Naive thymus-derived CD8-positive, alpha-beta T cell (primary cell): ENCODE data around the gene STPG4. TPM values are rescaled to one million over a fixed set of nuclear protein-coding genes. Genes with fewer than 3 reads are reported as not detected.

Source experiments
- ATAC-seq, 2 donors: fragments of 150-1000 bp; cut with Tn5 transposase in 1 of 2; sonication (Bioruptor Pico), chemical (Tn5 transposase) in 1 of 2; 1 replicate in 1 of 2; 2 replicates in 1 of 2; pipeline ENCODE4 v1.10.0; 2021; ENCODE audit warnings: mild to moderate bottlenecking in 2 of 2, moderate library complexity in 2 of 2
- POLR2A ChIA-PET: fragments of 350-600 bp; sonication (Branson Sonifier 250); formaldehyde crosslinking; loops from one replicate; lab custom pipeline; 2021; ENCODE audit warnings: antibody characterized with exemption; lab: Charles Lee
- DNase-seq, 10 donors: peaks; one replicate each; pipeline versions ENCODE4 v3.0.0 to v3.0.0-alpha.2; 2020 to 2022
- H3K27ac Mint-ChIP-seq, 10 donors: one replicate each; pipeline ENCODE4 v1.8.0; 2020 to 2022; ENCODE audit warnings: mild to moderate bottlenecking in 10 of 10, mixed read lengths in 10 of 10, moderate library complexity in 4 of 10, inconsistent platforms in 1 of 10
- H3K27me3 Mint-ChIP-seq, 5 donors: one replicate each; pipeline ENCODE4 v1.8.0; 2021 to 2022; ENCODE audit warnings: mixed read lengths in 5 of 5
- H3K36me3 Mint-ChIP-seq, 3 donors: one replicate each; pipeline ENCODE4 v1.8.0; 2020 to 2022; ENCODE audit warnings: mixed read lengths in 3 of 3, mild to moderate bottlenecking in 2 of 3, inconsistent platforms in 1 of 3
- H3K4me1 Mint-ChIP-seq, 4 donors: one replicate each; pipeline ENCODE4 v1.8.0; 2021 to 2022; ENCODE audit warnings: mixed read lengths in 4 of 4
- H3K4me3 Mint-ChIP-seq, 10 donors: one replicate each; pipeline ENCODE4 v1.8.0; 2020 to 2022; ENCODE audit warnings: mild to moderate bottlenecking in 10 of 10, mixed read lengths in 10 of 10, moderate library complexity in 6 of 10, inconsistent platforms in 1 of 10
- H3K9me3 Mint-ChIP-seq, 9 donors: one replicate each; pipeline ENCODE4 v1.8.0; 2020 to 2022; ENCODE audit warnings: mixed read lengths in 9 of 9, mild to moderate bottlenecking in 3 of 9, inconsistent platforms in 1 of 9, moderate library complexity in 1 of 9
- polyA plus RNA-seq, 3 donors: library from polyadenylated mRNA; unstranded; fragments of 300-500 nt; fragmentation: Illumina TruSeq; gene quantifications; one replicate each; pipeline ENCODE4 v1.2.3, GENCODE V29; 2021
- total RNA-seq, 8 experiments: library from RNA in 2 of 8; stranded (reverse) in 2 of 8; gene quantifications; one replicate each; pipeline ENCODE4 v1.2.3 and lab custom pipeline; 2021 to 2026

Gene STPG4
- total and polyA plus RNA-seq, 5 experiments from 2014 or later, result 0.47 to 1.0 TPM; not detected in 3

DNA sequence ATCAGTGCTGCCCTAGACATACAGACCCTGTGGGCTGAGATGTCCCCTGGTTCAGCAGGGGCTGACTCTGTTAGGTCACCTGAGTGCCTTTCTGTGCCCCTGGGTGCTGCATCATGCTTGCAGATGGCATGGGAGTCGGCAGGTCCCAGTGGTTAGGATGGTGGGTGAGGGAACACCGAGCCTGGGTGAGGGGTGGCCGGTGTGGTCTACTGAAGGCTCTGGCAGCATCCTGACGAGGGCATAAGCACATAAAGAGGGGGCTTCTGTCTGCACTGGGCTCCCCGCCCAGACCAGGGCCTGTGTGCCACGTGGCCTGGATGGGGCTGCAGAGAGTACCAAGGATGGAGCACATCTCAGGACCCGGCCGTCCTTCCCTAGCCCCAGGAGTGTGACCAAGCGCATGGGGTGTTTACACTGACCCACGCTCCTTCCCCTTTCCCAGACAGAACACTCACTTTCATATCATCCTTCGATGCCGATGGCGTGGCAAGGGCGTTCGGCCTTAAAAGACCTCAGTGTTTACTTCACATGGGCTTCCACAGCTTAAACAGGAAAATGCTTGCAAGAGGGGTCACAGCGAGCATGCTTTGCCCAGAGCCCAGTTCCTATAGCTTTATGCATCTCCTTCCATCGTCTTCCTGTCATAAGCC lies 115.1 kb downstream of the STPG4 start:
- no peaks in the 10 kb centered on the region for H3K9me3 Mint-ChIP-seq
- POLR2A ChIA-PET, result no interaction called here
- DNase-seq (no peak), ATAC-seq (no peak)
- no peak overlapping the region for H3K27ac Mint-ChIP-seq
- H3K4me3 Mint-ChIP-seq, result no peak overlapping the region
- no peaks in the 10 kb centered on the region for H3K27me3 Mint-ChIP-seq
- H3K36me3 Mint-ChIP-seq, result peaks cover 0 to 66% (median under 1%) of the 10 kb centered on the region in 3 donors
- peaks cover 7 to 34% (median 21%) of the 10 kb centered on the region in 4 donors for H3K4me1 Mint-ChIP-seq

DNA sequence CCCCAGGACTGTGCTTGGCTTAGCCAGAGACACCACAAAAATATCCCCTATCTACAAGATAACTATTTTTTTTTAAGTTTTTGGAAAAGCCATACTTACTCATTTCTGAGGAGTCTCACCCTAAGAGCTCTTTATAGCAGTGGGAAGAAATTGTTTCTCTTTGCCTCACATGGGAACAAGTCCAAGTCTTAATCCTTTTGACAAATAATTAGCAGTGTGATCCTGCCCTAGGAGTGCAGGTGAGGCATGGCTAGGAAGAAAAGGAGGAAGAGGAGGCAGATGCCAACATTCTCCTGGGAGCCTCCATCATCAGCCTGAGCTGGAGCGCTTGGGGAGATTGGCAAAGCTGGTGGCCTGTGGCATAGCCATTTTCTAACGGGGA lies 115.6 kb downstream of the STPG4 start:
- no peak for DNase-seq
- no peak for ATAC-seq
- Mint-ChIP-seq H3K9me3 (no peaks in the 10 kb centered on the region), H3K4me3 (no peak overlapping the region), H3K4me1 (peaks cover 6 to 38% (median 21%) of the 10 kb centered on the region in 4 donors), H3K36me3 (peaks cover 0 to 66% (median 0%) of the 10 kb centered on the region in 3 donors), H3K27me3 (no peaks in the 10 kb centered on the region), H3K27ac (peak overlapping the region in 7 of 10 donors; percentile 24 to 83 (median 61))
- POLR2A ChIA-PET, result no interaction called here

DNA sequence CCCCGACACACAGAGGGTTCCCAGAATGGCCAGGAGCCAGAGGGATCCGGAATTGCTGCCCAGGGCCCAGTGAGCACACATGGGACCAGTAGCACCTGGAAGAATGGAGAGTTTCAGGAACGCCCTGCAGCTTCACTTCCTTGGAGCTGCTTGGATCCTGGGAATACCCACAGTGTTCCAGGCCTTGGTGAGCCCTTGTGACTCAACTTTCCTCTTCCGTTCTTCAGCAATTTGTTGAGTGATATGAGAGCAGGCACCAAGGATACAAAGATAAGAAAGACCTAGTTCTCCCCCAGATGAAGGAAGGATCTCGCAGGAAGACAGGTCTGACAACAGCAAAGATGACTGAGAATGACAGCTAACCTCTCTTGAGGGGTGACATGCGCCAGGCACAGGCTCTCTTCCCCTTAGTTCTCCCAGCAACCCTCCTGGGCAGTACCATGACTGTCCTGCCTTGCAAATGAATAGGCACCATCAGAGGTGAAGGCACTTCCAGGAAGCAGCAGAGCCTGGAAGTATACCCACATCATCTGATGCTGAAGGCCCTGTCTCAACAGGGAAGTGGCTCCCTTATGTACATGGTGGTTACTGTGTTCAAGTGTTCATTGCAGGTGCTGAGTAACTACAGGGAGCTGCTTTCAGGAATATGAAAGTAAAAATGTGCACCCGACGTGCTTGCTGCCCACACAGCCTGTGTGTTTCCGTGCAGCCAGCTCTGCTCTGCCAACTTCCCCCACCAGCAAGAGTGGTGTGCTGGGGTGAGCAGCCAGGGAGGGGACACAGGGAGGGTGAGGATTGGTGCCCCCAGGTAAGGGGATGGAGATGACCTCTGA lies 116.2 kb downstream of the STPG4 start:
- Mint-ChIP-seq H3K36me3 (peaks cover 0 to 64% (median 0%) of the 10 kb centered on the region in 3 donors), H3K9me3 (no peaks in the 10 kb centered on the region), H3K4me3 (peak overlapping the region in 4 of 10 donors; percentile 0 to 39 (median 16)), H3K4me1 (peaks cover 3 to 37% (median 21%) of the 10 kb centered on the region in 4 donors), H3K27ac (peak overlapping the region in 9 of 10 donors; percentile 33 to 83 (median 74)), H3K27me3 (no peaks in the 10 kb centered on the region)
- POLR2A ChIA-PET, result no interaction called here
- peak; percentile 30 to 52 for ATAC-seq
- peak in 1 of 10 donors; percentile 11 for DNase-seq

DNA sequence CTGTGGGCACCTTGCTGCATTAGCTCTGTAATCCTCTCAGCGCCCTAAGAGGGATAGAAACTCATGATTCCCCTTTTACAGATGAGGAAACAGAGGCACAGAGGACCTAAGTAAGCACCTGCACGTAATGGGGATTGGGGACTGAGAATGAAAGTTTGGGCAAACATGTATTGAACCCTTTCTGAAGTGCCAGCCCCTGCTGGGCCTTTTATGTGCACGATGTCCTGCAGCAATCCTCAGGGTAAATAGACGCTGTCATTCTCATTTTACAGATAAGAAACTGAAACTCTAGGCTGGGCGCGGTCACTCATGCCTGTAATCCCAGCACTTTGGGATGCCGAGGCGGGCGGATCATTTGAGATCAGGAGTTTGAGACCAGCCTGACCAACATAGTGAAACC lies 117.4 kb downstream of the STPG4 start:
- H3K27ac Mint-ChIP-seq, result peak overlapping the region in 1 of 10 donors; percentile 41
- peaks cover 3 to 36% (median 21%) of the 10 kb centered on the region in 4 donors for H3K4me1 Mint-ChIP-seq
- ATAC-seq (no peak), DNase-seq (no peak)
- no peak overlapping the region for H3K4me3 Mint-ChIP-seq
- POLR2A ChIA-PET, result no interaction called here
- no peaks in the 10 kb centered on the region for H3K27me3 Mint-ChIP-seq
- H3K36me3 Mint-ChIP-seq, result peaks cover 0 to 67% (median 3%) of the 10 kb centered on the region in 3 donors
- H3K9me3 Mint-ChIP-seq, result no peaks in the 10 kb centered on the region

Other genes starting within 250 kb of the STPG4 start
- gene MCFD2, start 239.5 kb downstream of the STPG4 start, total RNA-seq, result 10 to 100 TPM; 37.5 to 42.4 TPM
- 10 to 100 TPM; 23.5 to 29.1 (median 26.2) TPM for gene MCFD2, start 239.5 kb downstream of the STPG4 start, polyA plus RNA-seq
- 10 to 100 TPM; 40.6 to 44.9 TPM for gene TTC7A, start 214.1 kb downstream of the STPG4 start, total RNA-seq
- gene TTC7A, start 214.1 kb downstream of the STPG4 start, polyA plus RNA-seq, result 10 to 100 TPM in 1 of 3 donors, 1 to 10 TPM in 2; 6.2 to 16.2 (median 9.3) TPM
- gene CALM2, start 21.2 kb upstream of the STPG4 start, total RNA-seq, result 100 to 1,000 TPM; 282 to 296 TPM
- gene CALM2, start 21.2 kb upstream of the STPG4 start, polyA plus RNA-seq, result 100 to 1,000 TPM; 663 to 978 (median 796) TPM
- not detected for gene EPCAM, start 214.0 kb upstream of the STPG4 start, total RNA-seq
- gene EPCAM, start 214.0 kb upstream of the STPG4 start, polyA plus RNA-seq, result not detected
- 10 to 100 TPM; 43.0 to 44.7 TPM for gene MSH2, start 247.8 kb upstream of the STPG4 start, total RNA-seq
- 10 to 100 TPM; 35.3 to 46.2 (median 40.6) TPM for gene MSH2, start 247.8 kb upstream of the STPG4 start, polyA plus RNA-seq